Measurements from ENCODE around the gene EBLN2.

- TF ChIP-seq CTCF (IDR thresholded peaks at IDR 0.05 in 2 of 3, conservative IDR thresholded peaks at IDR 0.05 in 1 of 3; ENCODE audit: insufficient read depth in 2 of 3, low read depth in 1 of 3, low read length in 3 of 3), result no peak
- TF ChIP-seq RFX5 (IDR thresholded peaks at IDR 0.05; ENCODE audit: low read depth, low read length), result no peak
- no peak for TF ChIP-seq ZBTB34 (CRISPR knock-in tag; IDR thresholded peaks at IDR 0.05)
- no peak for TF ChIP-seq ZBTB9 (CRISPR knock-in tag; IDR thresholded peaks at IDR 0.05)
- TF ChIP-seq GABPA (tag; conservative IDR thresholded peaks at IDR 0.05; ENCODE audit: low read depth), result no peak
- TF ChIP-seq STAT6 (CRISPR knock-in tag; IDR thresholded peaks at IDR 0.05), result no peak
- TF ChIP-seq POLR2A (conservative IDR thresholded peaks at IDR 0.05), result no peak
- TF ChIP-seq ZFP30 (CRISPR knock-in tag; IDR thresholded peaks at IDR 0.05; ENCODE audit: borderline replicate concordance), result no peak
- no peak for TF ChIP-seq PHF21A (IDR thresholded peaks at IDR 0.05; ENCODE audit: borderline replicate concordance, low read depth)
- no peak for TF ChIP-seq MNT (conservative IDR thresholded peaks at IDR 0.05)
- no peak for TF ChIP-seq HNRNPLL (IDR thresholded peaks at IDR 0.05; ENCODE audit: low read depth, low read length, poor library complexity, severe bottlenecking)
- no peak for TF ChIP-seq SNIP1 (IDR thresholded peaks at IDR 0.05; ENCODE audit: low read depth)
- no peak for TF ChIP-seq REST (IDR thresholded peaks at IDR 0.05; ENCODE audit: borderline replicate concordance)
- no peak for TF ChIP-seq REST (CRISPR knock-in tag; IDR thresholded peaks at IDR 0.05; ENCODE audit: low read depth)
- TF ChIP-seq PML (IDR thresholded peaks at IDR 0.05; ENCODE audit: low read length), result no peak
Observed at GRCh38 chr3:73071952-73072351, 10.5 kb downstream of the EBLN2 start.

Data from K562 (cell line).